GM12872 (cell line): ENCODE results near the gene RGS19.

Experiments used
- CTCF ChIP-seq: IDR thresholded peaks from 3 replicates; pipeline ENCODE4 v1.5.1; 2011; ENCODE audit warnings: low read depth, mild to moderate bottlenecking, low read length, moderate library complexity; ENCODE audit not compliant: insufficient read depth

The RGS19 gene

GRCh38 chr20:64115171-64115911 is 36.0 kb upstream of the RGS19 start:
- no peak for TF ChIP-seq CTCF

- no peak for TF ChIP-seq CTCF
Measured at GRCh38 chr20:64114356-64114971, 35.1 kb upstream of the RGS19 start.

- TF ChIP-seq CTCF, result no peak
Measured at GRCh38 chr20:64113796-64114355, 34.6 kb upstream of the RGS19 start.

GRCh38 chr20:64113444-64113775 is 34.1 kb upstream of the RGS19 start:
- no peak for TF ChIP-seq CTCF

GRCh38 chr20:64112691-64113443 is 33.5 kb upstream of the RGS19 start:
- no peak for TF ChIP-seq CTCF

- no peak for TF ChIP-seq CTCF
Measured at GRCh38 chr20:64111841-64112641, 32.7 kb upstream of the RGS19 start.

- TF ChIP-seq CTCF, result no peak
Measured at GRCh38 chr20:64110411-64111068, 31.2 kb upstream of the RGS19 start.
